ENCODE measurements around the gene CALML6.

Gene CALML6

GRCh38 chr1:1892079-1892762 is 22.8 kb upstream of the CALML6 start:
- DNase-seq = no peak

GRCh38 chr1:1892763-1893120 is 22.3 kb upstream of the CALML6 start:
- no peak for DNase-seq

GRCh38 chr1:1893291-1893985 is 21.6 kb upstream of the CALML6 start:
- DNase-seq = no peak

GRCh38 chr1:1893997-1894353 is 21.1 kb upstream of the CALML6 start:
- DNase-seq = no peak

GRCh38 chr1:1894354-1895059 is 20.6 kb upstream of the CALML6 start:
- DNase-seq = no peak

- DNase-seq = no peak
Observed at GRCh38 chr1:1895060-1895418, 20.0 kb upstream of the CALML6 start.

GRCh38 chr1:1895456-1896336 is 19.4 kb upstream of the CALML6 start:
- no peak for DNase-seq

GRCh38 chr1:1898246-1898933 is 16.7 kb upstream of the CALML6 start:
- DNase-seq = no peak

- DNase-seq = no peak
Observed at GRCh38 chr1:1899266-1899966, 15.6 kb upstream of the CALML6 start.

GRCh38 chr1:1899967-1900327 is 15.1 kb upstream of the CALML6 start:
- DNase-seq = no peak

GRCh38 chr1:1900883-1901640 is 14.0 kb upstream of the CALML6 start:
- no peak for DNase-seq

GRCh38 chr1:1901641-1902294 is 13.3 kb upstream of the CALML6 start:
- DNase-seq = no peak

- no peak for DNase-seq
Observed at GRCh38 chr1:1903224-1903623, 11.8 kb upstream of the CALML6 start.

- DNase-seq = peak in 1 of 2 experiments; percentile 69
Observed at GRCh38 chr1:1906185-1907097, 8.6 kb upstream of the CALML6 start.

GRCh38 chr1:1907098-1907736 is 7.8 kb upstream of the CALML6 start:
- no peak for DNase-seq

- DNase-seq = no peak
Observed at GRCh38 chr1:1908506-1908791, 6.6 kb upstream of the CALML6 start.

GRCh38 chr1:1910033-1910465 is 5.0 kb upstream of the CALML6 start:
- no peak for DNase-seq

GRCh38 chr1:1910651-1911331 is 4.3 kb upstream of the CALML6 start:
- no peak for DNase-seq
